NCI-H69 (cell line): ENCODE data around the gene EFNA1.

Experiments used
- DNase-seq: peaks from one replicate; lab custom pipeline; 2025; lab: John Stamatoyannopoulos, UW

EFNA1 gene

DNA sequence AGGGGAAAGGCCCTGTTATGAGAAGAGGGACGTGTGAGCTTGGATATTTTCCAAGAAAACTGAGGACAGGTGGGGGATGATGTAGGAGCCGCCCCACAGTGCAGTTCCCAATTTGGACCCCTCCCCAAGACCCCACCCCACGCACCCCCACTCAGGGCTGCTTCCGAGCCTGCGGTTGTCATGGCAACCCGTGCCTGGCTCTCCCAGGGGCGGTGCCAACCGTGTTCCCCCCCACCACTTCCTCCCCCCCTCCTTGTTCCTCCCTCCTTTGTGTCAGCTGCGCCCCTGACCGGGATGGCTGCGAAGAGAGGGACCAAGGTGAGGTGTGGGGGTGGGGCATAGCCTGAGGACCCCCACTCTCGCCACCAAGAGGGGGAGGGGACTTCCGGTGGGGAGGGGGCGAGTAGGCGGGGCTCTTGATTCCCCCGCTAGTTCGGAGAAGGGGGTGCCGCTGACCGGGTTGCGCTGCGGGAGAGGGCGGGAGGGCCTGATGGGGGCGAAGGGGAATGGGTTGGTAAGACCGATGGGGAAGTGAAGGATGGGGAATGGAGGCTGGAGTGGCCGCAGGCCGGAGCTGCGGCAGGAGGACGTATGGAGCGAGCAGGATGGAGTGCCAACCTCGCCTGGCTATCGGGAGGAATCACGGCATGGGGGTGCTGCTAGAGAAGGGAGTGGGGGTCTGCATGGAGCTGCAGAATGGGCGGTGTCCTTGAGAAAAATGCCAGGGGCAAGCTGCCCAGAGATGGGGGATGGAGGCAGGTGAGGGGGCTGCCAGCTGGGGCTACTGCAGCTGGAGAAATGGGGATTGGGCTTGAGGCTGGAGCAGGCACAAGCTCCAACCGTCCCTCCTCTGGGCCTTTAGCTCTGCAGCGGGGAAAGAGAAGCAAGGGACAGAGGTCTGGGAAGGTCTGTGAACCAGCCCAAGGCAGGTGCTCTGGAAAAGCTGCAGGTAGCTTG, 46.9 kb downstream of the EFNA1 start:
- peak; percentile 97 for DNase-seq

GRCh38 chr1:155175281-155175926, 47.7 kb downstream of the EFNA1 start:
- peak; percentile 69 for DNase-seq

DNA sequence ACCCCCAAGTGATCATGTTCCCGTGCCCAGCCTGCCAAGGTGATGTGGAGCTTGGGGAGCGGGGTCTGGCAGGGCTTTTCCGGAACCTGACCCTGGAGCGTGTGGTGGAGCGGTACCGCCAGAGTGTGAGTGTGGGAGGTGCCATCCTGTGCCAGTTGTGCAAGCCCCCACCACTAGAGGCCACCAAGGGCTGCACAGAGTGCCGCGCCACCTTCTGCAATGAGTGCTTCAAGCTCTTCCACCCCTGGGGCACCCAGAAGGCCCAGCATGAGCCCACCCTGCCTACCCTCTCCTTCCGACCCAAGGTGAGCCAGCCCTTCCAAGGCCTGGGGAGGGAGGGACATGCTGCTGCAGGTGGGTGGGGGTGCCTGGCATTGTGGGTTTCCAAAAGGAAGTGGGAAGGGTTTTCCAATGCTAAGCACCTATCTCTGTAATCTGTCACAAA, 48.3 kb downstream of the EFNA1 start:
- DNase-seq = peak; percentile 87

GRCh38 chr1:155176544-155177071, 48.9 kb downstream of the EFNA1 start:
- DNase-seq = peak; percentile 90

DNA sequence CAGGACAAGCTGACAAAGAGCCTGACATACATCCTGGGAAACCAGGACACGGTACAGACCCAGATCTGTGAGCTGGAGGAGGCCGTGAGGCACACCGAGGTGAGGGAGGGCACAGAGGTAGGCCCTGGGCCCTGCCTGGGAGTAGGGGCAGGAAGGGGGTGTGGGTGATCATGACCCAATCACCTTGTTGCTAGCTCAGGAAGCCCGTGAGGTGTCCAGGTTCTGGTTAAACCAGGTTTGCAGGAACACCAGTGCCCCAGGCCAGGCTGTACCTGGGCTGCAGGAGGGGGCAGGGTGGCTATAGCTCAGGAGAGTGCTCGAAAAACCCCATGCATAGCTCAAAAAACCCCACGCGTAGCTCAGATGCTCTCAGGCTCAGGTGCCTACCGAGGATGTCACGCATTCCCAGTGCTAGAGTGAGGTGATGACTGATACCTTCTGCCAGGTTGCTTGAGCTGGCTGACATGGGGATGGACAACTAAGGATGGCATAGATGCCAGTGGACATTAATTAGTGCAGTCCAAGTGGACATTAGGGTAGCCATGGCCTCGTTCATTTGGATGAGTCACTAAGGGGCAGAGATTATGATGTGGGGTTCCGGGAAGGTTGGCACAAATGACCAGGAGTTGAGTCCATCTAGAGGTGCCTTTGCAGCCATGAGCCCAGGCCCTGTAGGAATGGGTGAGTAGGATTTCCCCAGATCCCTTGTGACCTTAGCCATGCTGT, 49.7 kb downstream of the EFNA1 start:
- DNase-seq = no peak

- DNase-seq = no peak
Observed at GRCh38 chr1:155177918-155178281, 50.2 kb downstream of the EFNA1 start.

DNA sequence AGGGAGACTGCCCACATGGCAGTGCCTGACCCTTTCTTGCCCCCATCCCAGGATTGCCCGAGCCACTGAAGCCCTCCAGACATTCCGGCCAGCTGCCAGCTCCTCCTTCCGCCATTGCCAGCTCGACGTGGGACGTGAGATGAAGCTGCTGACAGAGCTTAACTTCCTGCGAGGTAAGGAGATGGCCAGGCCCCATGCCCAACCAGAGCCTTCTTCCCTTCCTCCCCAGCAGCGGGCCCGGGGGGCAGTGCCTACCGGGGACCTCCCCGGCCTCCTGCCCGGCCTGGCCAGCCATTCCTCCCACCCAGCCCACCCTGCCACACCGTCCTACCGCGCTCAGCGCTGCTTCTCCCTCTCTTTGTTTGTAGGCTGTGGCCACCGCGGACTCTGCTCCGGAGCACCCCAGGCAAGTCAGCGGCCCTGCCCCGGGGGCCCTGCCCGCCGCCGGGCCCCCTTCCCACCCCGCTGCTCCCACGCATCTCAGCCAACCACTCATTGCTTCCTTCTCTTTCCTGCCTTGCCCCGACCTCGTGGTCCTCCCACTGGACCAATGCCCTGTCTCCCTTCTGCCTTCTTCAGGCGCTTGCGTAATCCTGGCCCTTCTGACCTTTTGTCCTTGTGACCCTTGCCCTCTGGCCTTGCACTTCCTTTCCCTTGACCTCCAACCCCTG, 50.9 kb downstream of the EFNA1 start:
- no peak for DNase-seq

DNA sequence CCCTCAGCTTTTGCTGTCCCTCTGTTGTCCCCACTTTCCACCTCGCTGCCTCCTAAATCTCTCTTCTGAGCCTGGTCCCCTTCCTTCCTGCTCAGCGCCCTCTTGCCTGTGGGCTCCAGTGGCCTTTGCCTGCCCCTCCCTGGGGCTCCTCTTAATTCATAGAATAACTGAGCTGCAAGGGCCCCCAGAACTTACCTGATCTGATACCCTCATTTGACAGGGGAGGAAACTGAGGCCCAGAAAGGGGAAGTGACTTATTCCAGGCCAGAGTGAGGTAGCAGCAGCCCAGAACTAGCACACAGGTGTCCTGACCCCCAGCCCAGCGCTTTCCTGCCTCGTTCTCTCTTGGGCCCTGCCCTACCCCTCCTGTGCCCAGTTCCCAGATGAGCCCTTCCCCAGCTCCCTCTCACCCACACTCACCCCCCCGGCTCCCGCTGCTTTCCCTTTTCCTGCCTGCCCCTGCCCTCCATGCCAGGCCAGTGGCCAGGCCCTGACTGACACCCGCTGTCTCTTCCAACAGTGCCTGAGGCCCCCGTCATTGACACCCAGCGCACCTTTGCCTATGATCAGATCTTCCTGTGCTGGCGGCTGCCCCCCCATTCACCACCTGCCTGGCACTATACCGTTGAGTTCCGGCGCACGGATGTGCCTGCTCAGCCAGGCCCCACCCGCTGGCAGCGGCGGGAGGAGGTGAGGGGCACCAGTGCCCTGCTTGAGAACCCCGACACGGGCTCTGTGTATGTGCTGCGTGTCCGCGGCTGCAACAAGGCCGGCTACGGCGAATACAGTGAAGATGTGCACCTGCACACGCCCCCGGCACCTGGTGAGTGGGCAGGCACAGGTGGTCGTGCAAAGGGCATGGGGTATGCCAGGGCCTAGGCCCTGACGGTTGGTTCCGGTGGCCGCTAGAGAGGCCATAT, 51.7 kb downstream of the EFNA1 start:
- DNase-seq = no peak

GRCh38 chr1:155181371-155182051, 53.8 kb downstream of the EFNA1 start:
- no peak for DNase-seq

GRCh38 chr1:155182052-155182550, 54.4 kb downstream of the EFNA1 start:
- DNase-seq = no peak

DNA sequence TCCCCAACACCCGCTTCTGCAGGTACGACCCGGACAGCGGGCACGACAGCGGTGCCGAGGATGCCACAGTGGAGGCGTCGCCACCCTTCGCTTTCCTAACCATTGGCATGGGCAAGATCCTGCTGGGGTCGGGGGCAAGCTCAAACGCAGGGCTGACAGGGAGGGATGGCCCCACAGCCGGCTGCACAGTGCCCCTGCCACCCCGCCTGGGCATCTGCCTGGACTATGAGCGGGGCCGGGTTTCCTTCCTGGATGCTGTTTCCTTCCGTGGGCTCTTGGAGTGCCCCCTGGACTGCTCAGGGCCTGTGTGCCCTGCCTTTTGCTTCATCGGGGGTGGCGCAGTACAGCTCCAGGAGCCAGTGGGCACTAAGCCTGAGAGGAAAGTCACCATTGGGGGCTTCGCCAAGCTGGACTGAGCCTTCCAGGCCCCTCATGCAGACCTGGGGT, 56.1 kb downstream of the EFNA1 start:
- DNase-seq = no peak

- DNase-seq = no peak
Observed at GRCh38 chr1:155184351-155184811, 56.7 kb downstream of the EFNA1 start.
